GM19240 (cell line): Measurements from ENCODE around the gene KANK4.

Source experiments
- DNase-seq: peaks from one replicate; pipeline ENCODE4 v3.0.0; 2011; ENCODE audit warnings: low spot score; ENCODE audit not compliant: insufficient read length

KANK4 gene

DNA sequence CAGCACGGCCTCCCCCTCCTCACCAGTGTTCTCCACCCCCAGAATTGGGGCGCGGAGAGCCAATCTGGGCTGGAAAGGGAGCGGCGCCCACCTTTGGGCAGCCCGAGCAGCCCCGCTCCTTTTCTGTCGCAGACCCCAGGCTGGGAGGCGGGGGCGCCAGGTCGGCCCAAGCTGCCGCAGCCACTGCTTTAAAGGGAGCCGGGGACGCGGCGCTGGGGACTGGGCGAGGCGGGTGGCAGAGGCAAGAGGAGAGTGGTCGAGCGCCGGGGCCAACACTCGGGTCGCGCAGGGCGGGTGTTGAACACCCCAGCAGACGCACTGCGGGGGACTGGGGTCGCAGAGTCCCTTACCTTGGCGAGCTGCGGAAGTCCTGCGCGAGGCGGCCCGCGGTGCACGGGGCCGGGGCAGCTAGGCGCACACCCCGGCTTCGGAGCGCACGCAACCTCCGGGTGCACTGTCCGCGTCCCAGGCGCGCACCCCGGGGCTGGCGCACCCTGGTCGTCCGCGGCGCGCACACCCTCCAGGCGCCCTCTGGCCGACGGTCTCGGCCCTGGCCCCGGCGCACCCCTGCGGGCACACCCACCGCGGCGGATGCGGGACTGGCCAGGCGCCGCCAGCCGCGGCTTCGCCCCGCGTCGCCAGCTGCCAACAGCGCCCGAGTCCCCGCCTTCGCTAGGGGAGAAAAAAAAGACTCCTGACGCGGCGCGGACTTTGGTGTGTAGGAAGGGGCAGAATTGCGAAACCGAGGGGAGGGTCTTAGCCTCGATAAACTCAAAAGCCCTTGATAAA is at the start of gene KANK4:
Gene KANK4, minus strand, starts transcription at position 679 of the 789 bp plus-strand sequence. CDS start 37,870 bp downstream, outside the sequence.
- DNase-seq = no peak

DNA sequence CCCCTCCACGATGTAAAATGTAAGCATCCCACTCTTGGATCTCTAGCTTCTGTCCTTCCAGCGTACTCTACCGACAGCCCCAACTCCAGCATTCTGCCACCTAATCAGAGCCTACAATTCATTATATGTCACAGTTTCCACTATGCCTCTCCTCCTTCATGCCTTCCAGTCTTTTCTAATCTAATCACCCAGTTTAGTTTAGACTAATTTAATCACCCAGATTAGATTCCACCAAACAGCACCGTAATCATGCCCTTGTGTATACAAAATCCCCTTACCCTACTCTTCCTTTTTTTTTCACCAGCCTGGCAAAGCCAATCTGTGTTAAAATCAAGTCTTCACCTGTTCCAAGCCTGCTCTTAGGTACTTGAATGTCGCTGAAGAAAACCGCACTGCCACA is 49.8 kb upstream of the KANK4 start:
- DNase-seq = no peak

DNA sequence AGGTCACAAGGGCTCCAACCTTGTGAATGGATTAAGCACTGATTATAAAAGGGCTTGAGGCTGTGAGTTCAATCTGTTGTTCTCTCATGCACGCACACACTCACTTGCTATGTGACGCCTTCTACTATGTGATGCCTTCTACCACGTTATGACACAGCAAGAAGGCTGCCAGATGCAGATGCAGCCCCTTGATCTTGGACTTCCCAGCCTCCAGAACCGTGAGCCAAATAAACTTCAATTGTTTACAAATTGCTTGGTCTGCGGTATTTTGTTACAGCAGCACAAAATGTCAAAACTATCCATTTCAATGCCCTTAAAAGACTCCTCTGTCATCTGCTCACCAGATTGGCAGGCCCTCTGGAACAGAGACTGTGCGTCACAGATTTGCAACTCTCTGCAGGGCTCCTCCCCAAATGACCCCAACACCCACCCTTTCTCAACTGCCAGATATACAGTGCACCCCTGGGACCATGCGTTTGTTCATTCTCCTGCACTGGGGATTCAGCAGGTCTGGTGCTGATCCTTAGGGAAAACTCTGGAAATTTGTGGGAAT is 47.8 kb upstream of the KANK4 start:
- no peak for DNase-seq

DNA sequence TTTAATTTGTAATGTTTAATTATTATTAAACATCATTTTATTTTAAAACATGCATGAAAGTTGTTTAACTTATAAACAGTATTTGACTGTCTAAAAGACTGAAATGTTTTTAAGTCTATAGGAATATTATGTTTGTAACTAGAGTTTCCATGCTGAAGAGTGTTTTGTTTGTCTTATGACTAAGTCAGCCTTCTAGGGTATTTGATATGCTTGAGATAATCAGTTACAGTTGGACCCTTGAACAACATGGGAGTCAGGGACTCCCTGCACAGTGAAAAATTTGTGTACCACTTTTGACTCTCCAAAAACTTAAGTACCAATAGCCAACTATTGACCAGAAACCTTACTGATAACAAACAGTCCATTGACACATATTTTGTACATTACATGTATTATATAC is 45.5 kb upstream of the KANK4 start:
- DNase-seq = no peak

DNA sequence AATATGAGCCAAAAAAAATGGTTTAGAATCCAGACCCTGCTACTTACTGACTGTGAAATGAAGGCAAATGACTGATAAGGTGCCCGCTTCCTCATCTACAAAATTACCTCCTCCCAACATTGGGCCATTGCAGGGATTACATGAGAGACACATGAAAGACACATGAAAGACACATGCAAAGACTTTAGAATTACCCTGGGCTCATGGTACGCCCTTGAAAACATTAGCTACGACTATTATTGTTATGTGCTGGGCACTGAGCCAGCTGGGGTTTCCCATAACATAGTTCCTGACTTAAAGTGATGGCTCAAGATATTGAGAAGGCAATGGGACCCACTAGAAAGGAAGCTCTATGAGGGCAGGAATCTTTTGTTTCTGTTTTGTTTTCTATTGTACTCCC is 43.7 kb upstream of the KANK4 start:
- no peak for DNase-seq

DNA sequence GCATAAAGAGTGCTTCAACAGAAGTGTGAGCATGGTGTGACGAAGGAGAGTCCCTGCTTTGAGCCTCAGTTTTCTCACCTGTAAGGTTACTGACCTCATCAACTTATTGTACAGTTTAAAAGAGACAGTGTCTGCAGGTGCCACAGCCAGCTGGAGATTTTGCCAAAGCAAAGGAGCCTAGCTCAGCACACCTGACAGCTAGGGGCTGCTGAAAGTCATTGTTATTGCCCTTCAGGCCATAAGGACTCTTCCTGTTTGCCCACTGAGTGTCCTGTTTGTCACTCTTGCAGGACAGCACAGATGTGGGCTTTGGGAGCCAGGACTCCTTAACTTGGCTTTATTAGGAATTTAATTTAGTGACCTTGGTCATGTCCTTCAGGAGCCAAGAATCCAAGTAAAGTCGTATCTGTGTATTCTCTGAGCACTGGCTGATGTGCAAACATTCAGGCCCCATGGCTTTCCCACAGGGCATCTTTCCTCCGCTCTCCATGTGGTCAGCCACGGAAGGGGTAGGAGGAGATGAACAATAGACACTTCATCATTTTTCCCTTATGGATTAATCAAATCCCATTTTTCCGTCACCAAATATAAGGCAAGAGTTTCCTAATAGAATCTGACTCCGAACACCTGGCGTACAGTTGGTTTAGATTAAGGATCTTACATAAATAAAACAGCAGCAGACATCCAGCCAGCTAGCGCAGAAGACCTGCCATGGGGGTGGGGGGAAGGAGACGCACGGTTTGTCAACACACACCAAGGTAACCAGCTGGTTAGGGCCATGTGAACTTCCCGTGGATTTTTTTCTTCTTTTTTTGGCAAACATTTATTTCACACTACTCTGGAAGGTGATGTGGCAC is 43.1 kb upstream of the KANK4 start:
- no peak for DNase-seq

DNA sequence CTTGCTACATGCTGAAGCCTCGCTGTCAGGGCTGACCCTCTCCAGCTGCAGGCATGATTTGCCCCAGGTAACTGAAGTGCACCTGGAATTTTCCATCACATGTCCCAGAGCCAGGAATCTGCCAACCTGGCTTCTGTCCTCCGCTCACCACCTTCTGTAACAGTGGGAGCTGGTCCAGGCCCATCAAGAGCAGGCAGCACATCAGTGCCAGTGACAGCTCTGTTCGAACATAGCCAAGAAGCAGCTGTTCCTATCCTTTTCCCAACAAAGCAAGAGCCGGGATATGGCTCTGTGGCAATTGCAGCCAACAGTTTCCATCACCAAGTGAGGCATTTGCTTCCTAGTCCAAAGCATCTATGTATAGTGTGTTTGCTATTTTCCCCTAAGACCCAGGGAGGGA is 42.2 kb upstream of the KANK4 start:
- no peak for DNase-seq

DNA sequence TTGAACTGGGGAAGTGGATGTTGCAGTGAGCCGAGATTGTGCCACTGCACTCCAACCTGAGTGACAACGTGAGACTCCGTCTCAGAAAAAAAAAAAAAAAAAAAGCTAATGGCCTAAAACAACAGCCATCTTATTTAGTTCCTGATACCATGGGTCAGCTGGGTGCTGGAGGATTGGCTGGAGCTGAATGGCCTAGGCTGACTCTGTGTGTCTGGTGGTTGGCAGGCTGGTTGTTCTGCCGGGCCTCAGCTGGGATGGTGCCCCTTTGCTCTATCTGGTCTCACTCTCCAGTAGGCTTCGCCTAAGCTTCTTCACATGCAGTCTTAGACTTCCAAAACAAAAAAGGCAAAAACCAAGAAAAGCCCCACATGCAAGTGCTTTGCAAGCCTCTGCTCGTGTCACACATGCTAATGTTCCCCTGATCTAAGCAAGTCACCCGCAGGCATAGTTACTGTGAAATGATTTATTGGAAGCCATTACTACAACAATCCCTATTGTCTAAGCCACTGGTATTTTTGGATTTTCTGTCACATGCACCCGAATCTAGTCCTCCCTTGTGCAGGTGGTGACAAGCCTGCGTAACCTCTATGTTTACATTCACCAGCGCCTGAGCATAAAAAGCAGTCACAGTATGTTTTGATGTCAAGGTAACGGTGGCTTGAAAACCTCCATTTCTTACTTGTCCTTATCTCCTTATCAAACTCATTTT is 39.6 kb upstream of the KANK4 start:
- no peak for DNase-seq

DNA sequence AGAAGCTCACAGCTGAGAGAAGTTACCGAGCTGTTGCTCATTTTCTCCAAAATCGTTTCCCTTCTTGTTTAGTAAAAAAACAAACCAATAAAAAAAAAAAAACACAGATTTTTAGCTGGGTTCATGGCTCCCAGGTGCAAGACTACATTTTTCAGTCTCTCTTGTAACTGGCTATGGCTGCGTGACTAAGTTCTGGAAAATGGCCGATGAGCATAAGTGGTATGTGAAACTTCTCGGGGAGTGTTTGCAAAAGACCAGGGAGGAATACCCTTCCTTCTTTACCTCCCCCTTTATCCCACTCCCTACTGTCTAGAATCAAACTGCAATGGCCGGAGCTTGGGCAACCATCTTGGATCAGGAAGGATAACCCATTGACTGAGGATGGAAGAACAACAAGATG is 38.7 kb upstream of the KANK4 start:
- DNase-seq = no peak

DNA sequence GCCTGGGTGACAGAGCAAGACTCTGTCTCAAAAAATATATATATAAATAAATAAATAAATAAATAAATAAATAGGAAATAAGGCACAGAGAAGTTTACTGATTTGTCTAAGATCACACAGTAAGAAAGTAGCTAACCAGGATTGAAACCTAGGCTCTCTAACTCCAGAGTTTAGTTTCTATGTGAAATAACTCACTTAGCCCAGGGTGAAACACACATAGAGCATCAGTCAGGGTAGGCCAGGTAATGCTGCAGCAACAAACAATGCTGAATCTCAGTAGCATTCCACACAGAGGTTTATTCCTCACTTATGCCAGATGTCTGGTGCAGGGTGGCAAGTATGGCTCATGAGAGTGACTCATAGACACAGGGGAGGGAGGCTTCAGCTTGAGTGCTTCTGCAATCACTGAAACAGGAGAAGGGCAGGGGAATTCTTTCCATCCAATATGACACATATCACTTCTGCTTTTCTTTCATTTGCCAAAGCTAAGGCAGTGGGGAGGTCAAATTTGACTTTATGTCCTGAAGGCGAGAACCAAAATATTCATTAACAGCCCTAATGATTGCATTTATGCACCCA is 37.1 kb upstream of the KANK4 start:
- no peak for DNase-seq

DNA sequence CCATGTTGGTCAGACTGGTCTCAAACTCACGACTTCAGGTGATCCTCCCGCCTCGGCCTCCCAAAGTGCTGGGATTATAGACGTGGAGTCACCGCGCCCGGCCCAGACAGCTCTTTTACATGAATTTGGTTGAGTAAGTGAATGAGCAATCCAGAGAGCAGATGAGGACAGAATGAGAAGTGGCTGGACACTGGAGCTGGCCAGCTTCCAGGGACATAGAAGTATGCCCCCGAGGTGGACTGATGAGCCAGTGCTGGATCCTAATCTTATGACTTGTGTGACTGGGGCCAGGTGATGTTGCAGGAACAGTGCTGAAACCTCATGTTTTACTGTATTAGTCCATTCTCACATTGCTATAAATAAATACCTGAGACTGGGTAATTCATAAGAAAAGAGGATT is 35.9 kb upstream of the KANK4 start:
- DNase-seq = no peak

DNA sequence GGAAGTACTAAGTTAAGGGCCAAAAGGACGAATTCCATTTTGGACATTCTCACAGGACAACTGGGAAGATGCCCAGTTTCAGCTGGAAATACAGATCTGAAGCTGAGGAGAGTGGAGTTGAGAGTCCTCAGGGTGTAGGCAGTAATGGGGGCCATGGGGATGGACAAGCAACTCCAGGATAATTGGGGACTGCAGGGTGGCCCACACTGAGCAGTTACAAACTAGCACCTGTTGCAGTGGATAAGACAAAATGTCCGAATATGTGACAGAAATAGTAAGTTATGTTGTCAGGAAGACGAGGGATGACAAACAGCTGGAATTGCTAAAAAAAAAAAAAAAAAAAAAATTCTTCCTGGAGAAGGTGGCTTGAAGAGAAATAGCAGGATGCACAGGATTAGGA is 34.6 kb upstream of the KANK4 start:
- DNase-seq = no peak

DNA sequence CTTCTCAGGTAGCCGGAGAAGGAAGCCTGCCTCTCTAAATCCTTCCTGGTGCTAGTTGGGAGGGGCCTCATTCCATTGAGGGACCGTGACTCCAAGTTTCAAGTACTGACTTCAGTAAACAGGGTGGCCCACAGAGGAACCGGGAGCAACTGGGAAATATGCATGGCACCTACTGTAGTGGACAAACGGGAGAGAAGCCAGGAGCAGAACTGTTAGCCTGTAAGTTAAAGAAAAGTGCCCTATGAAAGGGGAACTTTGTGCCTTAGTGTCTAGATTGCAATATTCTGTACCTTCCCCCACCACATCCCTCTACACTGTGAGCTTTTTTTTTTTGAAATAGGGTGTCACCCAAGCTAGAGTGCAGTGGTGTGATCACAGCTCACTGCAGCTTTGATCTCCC is 33.2 kb upstream of the KANK4 start:
- no peak for DNase-seq

DNA sequence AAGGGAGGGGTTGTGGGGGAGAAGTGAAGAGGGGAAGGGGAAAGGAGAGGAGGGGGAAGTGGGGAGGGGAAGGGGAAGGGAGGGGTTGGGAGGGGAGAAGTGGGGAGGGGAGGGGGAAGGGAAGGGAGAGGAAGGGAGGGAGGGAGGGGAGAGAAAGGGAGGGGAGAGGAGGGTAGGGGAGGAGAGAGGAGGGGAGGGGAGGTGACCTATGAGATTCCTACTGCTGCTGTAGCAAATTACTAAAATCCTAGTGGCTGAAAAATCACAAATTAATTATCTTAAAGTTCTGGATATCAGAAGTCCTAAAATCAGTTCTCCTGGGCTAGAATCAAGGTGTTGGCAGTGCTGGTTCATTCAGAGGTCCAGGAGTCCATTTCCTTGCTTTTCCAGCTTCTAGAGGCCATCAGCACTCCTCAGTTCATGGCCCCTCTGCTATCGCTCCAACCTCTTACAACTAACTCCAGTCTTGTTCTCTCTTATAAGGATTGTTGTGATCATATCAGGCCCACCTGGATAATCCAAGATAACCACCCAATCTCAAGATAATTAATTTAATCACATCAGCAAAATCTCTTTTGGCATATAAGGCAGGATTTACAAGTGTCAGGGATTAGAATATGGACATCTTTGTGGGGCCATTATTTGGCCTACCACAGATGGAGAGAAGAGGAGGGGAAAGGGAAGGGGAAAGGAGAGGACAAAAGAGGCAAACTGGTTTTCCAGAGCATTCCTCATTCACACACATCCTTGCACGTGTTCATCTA is 30.4 kb upstream of the KANK4 start:
- no peak for DNase-seq

DNA sequence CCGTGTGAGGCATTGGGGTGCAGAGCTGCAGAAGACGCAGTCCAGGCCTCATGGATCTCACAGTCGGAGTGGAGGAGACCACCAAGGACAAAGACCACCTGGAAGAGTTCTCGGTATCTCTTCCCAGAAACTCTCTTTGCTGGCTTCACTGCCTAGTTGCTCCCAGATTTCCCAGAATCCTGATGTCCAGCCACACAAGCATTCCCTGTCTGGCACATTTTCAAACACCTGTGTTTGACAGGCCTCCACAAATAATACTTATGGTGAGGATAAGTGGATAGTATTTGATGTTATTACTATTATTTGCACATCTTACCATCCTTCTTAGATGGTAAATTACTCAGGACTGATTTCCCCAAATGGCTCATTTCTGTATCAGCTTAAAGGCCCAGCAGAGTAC is 27.7 kb upstream of the KANK4 start:
- DNase-seq = no peak

DNA sequence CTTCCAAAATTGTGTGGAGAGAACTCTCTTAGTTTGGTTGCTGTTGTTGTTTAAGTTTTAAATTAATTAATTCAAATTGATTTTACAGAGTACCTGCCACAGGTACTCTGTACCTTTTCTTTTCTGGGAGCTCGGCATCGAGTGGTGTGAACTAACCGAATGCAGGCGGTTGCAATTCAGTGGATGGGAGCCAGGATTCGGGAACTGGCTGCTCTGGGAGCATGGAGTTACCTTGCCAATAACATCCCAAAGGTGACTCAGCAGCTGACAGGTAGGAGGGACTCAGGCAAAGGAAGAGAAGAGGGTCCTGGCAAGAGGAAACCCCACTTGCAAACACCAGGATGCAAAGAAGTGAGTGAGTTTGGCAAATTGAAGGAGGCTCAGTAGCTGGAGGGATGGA is 24.7 kb upstream of the KANK4 start:
- DNase-seq = no peak

DNA sequence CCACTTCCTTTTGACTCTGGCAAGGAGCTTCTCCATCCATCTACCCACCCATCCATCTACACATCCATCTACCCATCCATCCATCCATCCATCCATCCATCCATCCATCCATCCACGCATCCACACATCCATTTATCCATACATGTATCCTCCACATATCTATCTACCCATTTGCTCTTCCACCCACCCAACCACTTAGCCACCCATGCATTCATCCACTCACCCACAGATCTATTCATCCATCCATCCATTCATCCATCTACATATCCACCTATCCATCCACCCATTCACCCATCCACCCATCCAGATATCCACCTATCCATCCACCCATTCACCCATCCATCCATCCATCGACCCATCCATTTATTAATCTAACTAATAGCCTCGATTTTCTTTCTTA is 23.0 kb upstream of the KANK4 start:
- DNase-seq = no peak

DNA sequence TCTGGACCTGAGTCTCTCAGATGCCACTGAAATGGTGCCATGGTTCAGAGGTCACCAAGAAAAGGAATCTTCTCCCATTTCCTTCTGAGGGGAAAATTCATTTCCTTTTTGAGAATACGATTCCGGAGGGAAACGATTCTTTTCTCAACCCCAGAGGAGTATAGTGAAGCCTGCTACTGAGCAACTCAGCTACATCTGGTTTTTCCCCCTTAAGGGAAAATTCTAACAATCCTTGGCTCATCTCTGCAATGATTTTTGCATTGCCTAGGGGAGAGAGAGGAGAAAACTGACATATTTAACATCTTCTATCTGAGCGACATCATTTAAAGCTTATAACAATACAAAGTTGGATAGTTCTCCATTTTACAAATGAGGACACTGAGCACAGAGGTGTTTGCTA is 22.4 kb upstream of the KANK4 start:
- no peak for DNase-seq

DNA sequence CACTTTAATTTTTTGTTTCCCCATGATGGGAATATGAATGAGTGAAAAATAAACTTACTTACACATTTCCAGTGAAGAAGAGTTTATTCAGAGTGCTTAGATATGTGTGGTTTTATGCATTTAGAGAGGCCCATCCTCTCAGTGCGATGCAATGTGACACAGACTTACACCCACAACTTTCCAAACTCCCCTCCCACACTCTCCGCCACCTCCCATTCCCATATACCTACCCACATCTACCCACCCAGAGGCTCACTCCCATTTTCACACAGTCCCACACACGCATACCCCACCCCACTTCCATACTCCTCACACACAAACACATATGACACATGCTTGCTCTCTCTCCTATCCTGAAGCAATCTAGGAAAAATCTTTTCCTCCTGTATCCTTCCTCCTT is 21.9 kb upstream of the KANK4 start:
- DNase-seq = no peak

DNA sequence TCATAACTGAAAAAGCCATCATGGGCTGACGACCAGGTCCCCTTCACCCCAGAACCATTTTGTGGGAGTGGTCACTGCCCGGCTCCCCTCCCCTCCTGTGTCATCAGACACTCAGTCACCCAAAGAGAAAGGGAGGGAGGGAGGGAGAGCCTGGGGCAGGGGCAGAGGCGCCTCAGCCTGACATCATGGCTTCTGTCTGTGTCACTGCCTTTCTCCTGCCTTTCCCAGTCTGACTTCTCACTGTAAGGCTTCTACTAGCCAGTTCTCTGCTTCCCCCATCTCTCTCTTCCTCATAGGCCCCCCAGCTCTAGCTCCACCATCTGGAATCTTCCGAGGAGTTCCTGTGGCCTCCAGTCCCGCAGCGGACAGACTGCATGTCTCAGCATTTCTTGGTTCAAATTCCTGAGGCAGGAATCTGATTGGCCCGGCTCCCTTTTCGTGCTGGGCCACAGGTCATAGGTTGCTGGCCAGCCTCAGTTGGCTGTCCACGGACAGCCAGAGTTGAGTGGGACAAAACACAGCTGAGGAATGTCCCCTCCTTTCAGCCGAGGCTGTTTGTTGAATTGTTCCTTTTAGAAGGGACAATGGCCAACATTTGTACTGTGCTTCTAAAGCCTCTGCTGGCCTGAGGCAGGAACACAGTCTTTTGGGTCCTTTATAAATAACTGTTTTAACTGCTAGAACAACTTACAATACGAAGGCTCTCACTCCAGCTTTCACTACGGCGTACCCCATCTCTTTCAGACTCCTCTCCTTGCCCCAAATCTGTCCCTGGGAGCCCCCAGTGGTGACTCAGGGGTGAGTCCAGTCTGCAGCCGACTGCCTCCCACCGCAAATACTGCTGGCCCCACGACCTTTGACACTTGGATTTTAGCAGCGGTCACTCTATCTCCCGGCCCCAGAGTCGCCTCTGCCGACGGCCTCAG is 18.7 kb upstream of the KANK4 start:
- no peak for DNase-seq
